GM21360 (cell line): ENCODE results near the gene ORM2.

Source experiments
- ATAC-seq: cut with Tn5 transposase; IDR thresholded peaks from one replicate; pipeline ENCODE4 v1.9.1; 2021; ENCODE audit warnings: mild to moderate bottlenecking, moderate library complexity; ENCODE audit not compliant: unreplicated experiment

Gene ORM2

DNA sequence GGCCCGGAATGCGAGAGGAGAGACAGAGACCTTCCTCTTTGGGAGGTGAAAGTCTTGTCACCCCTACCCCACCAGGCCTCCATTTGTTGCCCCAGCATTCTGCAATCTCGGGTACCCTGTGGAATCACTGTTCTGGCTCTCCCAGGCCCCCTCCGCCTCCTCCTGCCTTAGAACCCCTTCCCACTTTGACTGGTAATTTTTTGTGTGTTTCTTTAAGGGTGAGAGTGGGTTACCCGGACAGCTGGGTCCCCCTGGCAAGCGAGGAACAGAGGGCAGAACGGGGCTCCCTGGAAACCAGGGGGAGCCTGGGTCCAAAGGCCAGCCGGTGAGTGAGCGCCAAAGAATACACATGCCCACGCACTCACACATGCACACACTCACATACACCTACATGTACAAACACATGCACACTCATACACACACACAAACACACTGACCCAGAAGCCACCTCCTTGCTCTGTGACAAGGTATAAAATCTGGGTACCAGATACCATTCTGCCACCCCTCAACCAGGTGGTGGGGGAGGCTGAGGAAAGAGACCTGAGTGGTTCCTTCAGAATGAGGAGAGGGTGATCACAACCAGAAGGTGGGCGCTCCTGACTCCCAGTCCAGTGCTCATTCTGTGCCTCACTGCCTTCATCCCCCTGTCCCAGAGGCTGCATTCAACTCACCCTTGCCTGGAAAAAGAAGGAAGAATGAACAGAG lies 37.6 kb upstream of the ORM2 start:
- no peak for ATAC-seq

DNA sequence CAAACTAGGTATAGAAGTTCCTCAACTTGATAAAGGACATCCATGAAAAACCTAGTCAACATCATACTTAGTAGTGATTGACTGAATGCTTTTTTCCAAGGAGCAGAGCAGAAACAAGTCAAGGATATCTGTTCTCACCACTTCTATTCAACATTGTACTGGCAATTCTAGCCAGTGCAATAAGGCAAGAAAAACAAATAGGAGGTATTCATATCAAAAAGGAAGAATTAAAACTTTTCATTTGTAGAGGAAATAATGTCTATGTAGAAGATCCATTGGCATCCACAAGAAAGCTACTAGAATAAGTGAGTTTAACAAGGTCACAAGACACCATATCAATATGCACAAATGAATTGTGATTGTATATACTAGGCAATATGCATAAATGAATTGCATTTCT lies 35.0 kb upstream of the ORM2 start:
- no peak for ATAC-seq

DNA sequence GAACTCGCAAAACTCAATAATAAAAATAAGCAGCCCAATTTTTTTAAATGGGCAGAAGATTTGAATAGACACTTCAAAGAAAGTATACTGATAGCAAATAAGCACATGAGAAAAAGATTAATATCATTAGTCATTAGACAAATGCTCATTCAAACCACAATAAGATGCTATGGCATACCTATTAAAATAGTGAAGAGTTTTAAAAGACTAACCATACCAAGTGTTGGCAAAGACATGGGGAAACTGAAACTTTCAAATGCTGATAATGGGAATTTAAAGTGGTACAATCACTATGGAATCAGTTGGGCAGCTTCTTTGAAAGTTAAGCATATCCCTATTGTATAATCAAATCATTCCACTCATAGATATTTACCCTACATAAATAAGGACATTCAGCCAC lies 33.3 kb upstream of the ORM2 start:
- no peak for ATAC-seq

DNA sequence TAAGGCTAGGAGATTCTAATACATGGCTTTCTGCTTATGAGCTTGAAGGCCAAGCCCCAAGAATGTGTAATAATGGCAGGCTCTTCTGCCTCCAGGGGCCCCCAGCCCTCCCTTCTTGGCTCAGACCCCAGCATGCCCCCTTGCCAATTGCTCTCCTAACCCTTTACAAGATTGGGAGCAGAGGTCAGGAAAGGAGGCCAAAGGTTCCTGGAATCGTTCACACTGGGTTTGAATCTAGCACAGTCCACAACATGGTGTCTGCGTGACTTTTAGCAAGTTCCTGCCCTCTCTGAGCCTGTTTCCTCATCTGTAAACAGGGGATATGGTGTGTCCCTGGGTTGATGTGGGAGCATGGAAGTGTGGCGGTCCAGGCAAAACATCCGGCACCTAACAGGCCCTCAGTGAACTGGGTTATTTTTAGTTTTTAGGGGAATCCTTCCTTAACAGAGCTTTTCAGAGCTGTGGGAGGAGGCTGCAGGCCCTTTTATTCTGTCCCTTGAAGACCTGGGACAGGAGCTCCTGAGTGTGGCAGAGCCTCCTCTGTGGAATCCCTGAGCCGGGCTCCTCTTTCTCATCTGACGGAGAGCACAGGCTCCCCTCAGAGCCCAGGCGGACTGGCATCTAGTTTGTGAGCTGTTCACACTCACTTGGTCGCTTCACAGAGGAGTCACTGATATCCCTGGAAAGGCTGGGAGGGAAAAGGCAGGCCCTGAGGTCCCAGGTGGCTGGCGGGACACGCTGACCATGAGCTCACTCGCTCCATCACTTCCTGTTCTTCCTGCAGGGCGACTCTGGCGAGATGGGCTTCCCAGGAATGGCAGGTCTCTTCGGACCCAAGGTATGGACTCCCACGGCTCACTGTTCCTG lies 30.1 kb upstream of the ORM2 start:
- no peak for ATAC-seq

DNA sequence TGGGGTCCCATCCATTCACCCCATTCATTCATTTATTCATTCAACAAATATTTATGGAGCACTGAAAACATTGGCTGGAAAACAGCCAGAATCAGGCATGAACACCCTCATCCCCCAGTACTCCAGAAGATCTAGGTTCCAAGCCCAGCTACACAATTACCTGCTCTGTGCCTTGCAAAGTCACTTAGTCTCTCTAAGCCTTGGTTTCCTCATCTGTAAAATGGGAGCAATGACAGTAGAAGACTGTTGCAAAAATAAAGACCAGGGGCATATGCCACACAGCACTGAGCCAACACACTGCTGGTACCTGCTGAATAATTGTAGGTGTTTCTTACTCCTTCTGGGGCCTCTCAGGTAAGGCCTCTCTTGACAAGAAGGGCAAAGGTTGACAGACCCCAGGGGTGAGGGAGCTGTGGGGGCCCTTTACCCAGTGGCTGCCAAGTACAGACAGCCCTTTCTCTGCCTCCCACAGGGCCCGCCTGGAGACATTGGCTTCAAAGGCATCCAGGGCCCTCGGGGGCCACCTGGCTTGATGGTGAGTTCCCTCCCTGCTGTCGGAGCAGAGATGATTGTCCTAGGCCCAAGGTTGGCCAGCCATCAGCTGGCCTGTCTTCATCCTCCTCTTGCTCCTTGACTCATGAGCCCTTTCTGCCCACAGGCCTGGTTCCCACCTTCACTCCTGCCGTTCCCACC lies 29.4 kb upstream of the ORM2 start:
- no peak for ATAC-seq

DNA sequence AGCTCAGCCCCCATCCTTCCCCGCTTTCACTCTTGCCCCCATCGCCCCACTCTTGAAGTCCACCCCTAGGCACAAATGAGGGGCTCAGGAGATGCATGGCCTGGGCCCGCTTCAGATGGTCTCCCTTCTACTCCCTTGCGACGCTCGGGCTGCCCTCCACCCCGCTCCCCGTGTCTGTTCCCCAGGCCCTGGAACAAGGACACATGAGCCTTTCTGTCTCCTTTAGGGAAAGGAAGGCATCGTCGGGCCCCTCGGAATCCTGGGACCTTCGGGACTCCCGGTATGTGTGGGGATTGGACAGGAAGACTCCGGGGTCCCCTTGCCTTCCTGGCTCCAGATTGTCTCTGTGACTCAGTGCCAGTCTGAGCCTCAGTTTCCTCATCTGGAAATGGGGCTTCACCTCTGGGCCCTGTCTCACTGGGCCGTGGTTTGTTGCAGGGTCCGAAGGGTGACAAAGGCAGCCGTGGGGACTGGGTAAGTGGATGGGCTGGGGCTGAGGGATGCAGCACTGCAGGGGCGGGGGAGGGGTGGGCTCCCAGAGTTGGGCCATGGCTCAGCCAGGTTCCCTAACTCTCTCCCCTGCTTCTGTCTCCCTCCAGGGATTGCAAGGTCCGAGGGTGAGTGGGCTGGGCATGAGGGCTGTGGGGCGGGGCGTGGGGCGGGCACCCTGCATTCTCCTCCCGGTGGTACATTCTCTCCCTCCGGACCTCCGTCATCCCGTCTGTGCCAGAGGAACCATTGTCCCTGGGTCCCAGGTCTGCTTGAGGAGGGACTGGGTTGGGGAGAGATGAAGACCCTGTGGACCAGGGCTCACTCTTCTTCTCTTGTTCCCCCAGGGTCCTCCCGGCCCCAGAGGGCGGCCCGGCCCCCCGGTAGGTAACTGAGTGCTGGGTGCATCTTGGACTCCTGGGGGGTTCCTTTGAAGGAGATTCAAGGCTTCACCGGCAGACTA lies 28.5 kb upstream of the ORM2 start:
- ATAC-seq: no peak

DNA sequence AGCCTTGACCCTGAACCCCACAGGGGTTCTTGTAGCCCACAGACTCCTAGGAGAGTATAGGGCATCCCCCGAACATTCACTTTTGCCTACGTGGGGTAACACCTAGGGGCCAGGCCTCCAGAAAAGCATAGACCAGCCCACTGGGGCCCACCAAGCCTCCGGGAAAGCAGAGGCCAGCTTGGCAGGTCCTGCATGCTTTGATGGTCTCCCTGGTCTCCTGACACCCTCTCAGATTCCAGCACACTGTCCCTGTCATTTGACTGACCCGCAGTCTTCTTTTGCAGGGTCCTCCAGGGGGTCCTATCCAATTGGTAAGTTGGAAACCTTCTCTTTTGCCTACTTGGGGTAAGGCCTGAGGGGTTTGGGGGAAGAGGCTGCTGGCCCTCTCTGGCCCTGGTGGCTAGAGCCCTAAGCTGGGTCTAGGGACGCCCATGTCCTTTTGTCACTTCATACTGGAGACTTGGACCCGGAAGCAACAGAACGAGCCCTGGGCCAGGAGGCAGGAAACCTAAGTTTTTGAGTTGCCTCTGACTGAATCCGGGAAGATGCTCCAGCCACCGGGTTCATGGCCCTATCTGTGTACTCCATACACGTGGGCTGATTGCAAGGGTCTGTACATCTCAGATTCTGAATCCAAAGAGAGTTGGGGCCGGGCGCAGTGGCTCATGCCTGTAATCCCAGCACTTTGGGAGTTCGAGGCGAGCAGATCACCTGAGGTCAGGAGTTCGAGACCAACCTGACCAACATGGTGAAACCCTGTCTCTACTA lies 27.7 kb upstream of the ORM2 start:
- no peak for ATAC-seq

DNA sequence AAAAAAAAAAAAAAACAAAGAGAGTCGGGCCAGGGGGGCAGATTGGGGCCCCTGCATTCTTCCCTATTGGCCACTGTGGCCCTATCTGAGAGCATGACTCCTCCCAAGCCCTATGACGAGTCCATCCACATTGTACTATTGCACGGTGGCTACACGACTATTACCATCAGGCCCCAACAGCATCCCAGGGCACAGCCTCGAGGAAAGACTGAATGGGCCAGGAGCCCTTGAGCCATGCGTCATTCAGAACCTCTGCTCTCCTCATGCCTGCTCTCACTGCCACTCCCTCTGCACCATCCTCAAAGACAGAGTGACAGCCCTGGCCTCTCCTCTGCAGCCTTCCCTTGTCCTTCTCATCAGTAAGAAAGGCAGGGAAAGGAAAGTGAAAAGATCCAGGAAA lies 26.9 kb upstream of the ORM2 start:
- ATAC-seq: no peak

DNA sequence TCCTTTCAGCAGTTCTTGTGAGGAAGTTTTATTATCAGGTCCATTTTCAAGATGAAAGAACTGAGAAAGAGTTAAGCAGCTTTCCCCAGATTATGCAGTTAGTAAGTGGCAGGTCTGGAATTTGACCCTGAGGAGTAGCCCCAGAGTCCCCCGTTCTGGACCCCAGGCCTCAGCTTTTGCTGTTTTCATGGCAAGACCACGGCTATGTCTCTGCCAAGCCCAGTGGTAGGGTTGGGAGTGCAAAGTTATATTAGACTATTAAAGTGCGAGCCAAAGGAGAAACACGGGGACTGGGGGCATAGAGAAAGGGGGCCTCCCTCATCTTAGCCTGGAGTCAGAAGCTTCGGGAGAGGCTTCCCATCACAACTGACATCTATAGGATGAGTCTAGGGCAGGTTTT lies 26.1 kb upstream of the ORM2 start:
- no peak for ATAC-seq

DNA sequence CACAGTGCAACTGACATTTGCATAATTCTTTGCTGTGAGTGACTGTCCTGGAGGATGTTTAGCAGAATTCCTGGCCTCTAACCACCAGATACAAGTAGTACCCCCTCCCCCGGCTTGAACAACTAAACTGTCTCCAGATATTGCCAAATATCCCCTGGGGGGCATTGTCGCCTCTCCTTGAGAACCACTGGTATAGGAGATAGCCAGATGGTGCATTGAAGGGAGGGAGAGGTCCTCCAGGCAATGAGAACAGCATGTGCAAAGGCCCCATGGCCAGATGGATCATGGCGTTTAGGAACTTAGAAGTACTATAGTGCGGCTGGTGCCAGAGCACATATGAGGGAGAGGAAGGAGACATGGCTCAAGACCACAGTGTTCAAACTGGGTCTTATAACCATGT lies 25.7 kb upstream of the ORM2 start:
- ATAC-seq: no peak

DNA sequence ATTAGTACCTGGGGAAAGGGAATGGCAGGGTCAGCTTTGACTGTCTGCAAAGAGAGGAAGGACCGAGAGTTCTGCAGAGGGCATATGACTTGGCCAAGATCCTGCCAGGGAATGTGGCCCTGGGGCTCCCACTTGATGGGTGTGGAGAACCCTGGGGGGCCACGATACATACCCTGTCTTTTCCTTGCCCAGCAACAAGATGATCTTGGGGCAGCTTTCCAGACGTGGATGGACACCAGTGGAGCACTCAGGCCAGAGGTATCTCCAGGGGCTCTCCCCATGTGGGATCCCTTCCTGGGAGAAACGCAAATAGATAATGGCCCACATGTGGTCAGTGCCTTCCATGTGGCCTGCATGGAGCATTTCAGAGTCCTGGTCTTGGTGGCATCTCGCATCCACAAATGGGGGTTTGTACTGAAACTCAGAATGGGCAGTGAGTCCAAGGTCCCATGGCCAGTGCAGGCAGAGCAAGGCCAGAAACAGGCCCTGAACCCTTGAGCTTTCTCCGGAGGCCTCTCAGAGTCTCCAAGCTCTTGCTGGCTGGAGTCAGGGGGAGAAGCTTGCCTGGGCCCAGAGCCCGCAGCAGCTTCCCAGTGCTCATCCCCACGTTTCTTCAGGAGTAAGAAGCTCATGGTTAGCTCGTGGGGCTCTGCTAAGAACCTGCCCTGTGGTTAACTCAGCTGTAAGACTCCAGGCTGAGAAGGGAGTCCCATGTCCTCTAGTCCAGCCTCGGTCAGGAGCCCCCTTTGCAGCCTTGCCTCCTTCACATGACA lies 25.1 kb upstream of the ORM2 start:
- ATAC-seq: no peak

DNA sequence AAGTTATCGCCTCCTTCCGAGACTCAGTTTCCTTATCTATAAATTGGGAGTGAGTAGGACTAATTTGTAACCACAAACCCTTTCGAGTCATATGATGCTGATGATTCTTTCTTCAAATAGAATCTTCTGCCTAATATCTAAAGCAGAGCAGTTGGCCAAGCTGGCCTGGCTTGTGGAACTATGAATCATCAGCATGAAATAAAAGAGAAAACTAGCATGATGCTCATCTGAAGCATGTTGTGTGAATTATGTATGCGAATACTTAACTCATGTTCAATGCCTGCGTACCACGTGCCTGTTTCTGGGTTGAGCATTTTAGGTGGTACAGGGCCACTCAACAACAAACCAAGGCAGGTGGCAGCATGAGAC lies 21.8 kb upstream of the ORM2 start:
- no peak for ATAC-seq

DNA sequence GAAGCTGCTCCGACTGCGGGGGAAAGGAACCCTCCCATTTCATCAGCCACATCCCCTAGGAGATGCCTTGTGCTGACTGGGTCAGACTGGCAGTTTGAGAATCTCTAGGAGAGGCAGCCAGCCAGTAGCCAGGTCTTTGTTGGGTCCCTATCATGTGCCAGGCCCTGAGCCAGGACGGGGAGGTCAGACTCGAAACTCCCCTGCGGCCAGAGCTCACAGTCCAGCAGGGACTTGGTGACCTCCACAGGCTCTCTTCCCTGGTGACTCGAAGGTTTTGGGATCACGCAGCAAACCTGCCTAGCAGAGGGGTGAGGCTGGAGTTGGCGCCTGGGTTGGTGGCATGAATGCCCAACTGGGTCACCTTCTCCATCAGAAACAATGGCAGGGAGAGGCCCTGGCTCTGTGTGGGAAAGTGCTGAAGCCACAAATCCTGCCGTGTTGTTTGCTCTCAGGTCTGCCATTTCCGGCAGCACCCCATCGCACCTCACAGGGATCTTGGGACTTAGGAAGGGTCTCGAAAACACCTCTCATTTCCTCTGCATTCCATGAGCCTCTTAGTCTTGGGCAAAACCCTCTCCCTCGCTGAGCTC lies 21.2 kb upstream of the ORM2 start:
- no peak for ATAC-seq

DNA sequence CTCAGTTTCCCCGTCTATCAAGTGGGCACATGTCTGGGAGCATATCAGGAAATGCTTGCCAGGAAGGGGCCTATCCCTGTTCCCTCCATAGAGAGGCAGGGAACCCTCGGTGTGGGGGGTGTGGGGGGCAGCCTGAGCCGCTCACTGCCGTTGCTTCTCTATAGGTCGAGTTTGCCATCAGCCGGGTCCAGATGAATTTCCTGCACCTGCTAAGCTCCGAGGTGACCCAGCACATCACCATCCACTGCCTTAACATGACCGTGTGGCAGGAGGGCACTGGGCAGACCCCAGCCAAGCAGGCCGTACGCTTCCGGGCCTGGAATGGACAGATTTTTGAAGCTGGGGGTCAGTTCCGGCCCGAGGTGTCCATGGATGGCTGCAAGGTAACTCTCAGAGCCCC lies 20.6 kb upstream of the ORM2 start:
- no peak for ATAC-seq

DNA sequence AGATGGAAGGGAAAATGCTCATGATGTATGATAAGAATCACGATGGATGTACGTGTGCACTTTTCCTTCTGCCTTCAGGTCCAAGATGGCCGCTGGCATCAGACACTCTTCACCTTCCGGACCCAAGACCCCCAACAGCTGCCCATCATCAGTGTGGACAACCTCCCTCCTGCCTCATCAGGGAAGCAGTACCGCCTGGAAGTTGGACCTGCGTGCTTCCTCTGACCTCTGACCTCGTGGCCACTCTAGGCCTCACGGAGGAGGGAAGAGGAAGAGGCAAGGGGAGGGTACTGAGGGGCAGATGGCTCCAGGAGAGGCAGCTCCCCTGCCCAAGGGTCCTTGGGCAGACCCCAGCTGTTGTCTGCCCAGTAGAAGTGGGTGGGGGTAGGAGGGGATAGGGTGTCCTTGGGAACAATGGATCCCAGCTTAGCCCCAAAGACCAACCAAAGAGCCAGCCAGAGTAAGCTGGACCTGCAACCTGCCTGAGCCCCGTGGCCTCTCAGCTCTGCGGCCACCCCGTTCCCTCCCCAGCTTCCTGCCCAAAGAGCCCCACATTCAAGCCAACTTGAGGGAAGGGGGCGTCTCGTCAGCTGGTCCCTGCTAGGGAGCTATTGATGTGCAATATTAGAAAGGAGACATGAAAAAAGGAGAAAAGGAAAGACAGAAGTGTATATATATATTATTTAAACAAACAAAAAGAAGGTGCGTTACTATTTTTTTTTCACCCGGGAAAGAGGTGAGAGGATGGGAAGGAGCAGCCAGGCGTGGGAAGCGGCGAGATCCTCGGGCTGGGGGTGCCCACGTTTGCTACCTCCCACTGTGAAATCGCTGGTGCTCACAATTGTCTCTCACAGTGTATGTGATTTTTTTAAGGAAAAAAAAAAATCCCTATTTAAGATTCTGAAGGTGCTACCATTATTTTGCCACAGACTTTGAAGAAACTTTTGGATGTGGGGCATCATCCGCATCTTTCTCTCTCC lies 18.9 kb upstream of the ORM2 start:
- no peak for ATAC-seq

DNA sequence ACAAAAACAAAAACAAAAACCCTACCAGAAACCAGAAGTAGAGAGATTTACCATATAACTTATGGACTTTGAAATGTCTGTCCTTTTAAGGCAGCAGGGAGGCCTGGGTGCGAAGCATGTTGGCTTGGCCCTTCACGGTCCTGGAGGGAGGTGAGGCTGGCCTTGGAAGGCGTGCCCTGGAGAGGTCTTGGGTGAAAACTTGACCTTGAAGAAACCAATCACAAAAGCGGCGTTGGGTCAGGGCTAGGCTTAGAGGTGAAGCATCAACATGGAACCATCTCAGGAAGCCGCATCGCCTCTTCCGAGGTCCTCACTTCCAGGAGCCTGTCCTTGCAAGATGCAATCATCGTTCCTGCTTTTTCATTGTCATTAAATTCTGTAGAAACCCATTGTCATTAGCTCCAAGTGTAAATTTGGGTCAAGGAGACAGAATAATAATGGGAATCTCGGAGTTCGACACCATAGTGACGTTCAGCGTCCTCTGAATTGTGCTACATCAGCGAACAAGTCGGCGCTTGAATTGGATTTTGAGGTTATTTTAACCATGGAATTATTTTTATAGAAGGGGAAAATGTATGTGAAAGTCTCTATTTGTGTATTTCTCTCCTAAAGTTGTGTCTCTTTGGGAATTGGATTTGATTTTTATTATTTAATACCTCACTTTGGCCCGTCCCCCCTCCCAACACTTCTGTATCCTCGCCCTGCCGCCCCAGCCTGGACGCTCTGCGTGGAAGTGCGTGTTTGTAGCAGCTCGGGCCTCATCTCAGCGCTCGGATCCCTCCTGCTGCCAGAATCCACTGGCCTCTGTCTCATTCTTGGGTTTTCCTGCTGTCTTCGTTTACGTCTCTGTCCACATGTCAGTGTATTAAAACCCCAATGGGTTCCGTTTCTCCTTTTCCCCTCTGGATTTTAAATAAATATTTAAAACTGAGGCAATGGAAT lies 17.8 kb upstream of the ORM2 start:
- no peak for ATAC-seq

DNA sequence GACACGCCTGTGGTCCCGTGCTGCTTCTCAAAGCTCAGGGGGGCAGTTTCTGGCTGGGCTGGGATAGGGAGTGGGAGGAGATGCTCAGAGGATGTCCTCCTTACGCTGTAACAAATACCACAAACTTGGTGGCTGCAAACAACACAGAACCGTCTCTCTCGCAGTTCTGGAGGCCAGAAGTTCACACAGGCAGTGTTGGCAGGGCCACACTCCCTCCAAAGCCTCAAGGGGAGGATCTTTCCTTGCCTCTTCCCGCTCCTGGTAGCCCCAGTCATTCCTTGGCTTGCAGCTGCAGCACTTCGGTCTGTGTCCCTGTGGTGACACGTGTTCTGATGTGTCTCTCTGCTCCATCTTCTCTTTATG lies 17.2 kb upstream of the ORM2 start:
- ATAC-seq: no peak
